Osteocyte (in vitro differentiated cells): Measurements from ENCODE around the gene ZNF526. TPM values are rescaled to one million over a fixed set of nuclear protein-coding genes. Genes with fewer than 3 reads are reported as not detected.

Source experiments
- DNase-seq: peaks from one replicate; pipeline ENCODE4 v3.0.0; 2021; ENCODE audit warnings: mixed read lengths; ENCODE audit not compliant: unreplicated experiment; ENCODE audit errors: extremely low spot score
- H3K27ac Mint-ChIP-seq: one replicate; pipeline ENCODE4 v1.8.0; 2021; ENCODE audit warnings: mild to moderate bottlenecking, mixed read lengths; ENCODE audit not compliant: unreplicated experiment
- H3K27me3 Mint-ChIP-seq: one replicate; pipeline ENCODE4 v1.8.0; 2021; ENCODE audit warnings: mixed read lengths; ENCODE audit not compliant: unreplicated experiment
- H3K36me3 Mint-ChIP-seq: one replicate; pipeline ENCODE4 v1.8.0; 2021; ENCODE audit warnings: mixed read lengths; ENCODE audit not compliant: unreplicated experiment
- H3K4me1 Mint-ChIP-seq: one replicate; pipeline ENCODE4 v1.8.0; 2021; ENCODE audit warnings: mixed read lengths; ENCODE audit not compliant: unreplicated experiment
- H3K4me3 Mint-ChIP-seq: one replicate; pipeline ENCODE4 v1.8.0; 2021; ENCODE audit warnings: mild to moderate bottlenecking, moderate library complexity, mixed read lengths; ENCODE audit not compliant: unreplicated experiment
- H3K9me3 Mint-ChIP-seq: one replicate; pipeline ENCODE4 v1.8.0; 2021; ENCODE audit warnings: mixed read lengths; ENCODE audit not compliant: unreplicated experiment
- total RNA-seq: library from RNA; stranded (reverse); gene quantifications from 2 replicates; pipeline ENCODE4 v1.2.1, GENCODE V29; 2021
- TF ChIP-seq, protein P1 (sequence below): fragments of 200-600 bp; sonication (generic); IDR thresholded peaks from 2 replicates; pipeline ENCODE4 v1.5.0; 2021; ENCODE audit warnings: antibody characterized with exemption, mild to moderate bottlenecking, moderate library complexity

ZNF526 gene
- total RNA-seq, 1 donor from 2014 or later: 9.9 TPM

DNA sequence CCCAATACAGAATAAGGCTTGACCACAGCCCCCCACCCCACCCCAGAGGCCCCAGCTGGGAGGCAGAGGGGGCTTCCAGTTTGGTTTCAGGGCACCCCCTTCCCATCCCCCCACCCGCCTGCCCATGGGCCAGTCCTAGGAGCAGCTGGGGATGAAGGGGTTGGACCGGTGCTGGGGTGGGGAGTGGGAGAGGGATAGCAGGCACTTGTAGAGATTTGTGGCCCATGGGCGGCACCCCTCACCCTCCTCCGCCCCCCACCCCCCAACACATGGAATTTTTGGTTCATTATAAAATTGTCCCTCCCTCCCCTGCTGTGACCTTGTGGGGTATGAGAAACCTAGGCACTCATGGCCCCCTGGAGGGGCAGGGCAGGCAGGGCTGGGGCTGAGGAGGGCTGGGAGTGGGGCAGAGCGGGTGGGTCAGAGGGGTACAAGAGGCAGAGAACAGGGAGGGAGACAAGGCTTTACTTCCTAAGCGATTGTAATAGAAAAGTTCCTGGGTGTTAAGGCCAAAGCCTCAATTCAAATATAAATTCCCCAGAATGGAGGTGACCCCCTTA, 27.6 kb downstream of the ZNF526 start:
- Mint-ChIP-seq H3K27me3 (no peaks in the 10 kb centered on the region), H3K4me1 (peaks cover 63% of the 10 kb centered on the region), H3K36me3 (peaks cover 2% of the 10 kb centered on the region), H3K4me3 (no peak overlapping the region), H3K27ac (no peak overlapping the region), H3K9me3 (no peaks in the 10 kb centered on the region)
- DNase-seq: no peak
- TF ChIP-seq, protein P1, sequence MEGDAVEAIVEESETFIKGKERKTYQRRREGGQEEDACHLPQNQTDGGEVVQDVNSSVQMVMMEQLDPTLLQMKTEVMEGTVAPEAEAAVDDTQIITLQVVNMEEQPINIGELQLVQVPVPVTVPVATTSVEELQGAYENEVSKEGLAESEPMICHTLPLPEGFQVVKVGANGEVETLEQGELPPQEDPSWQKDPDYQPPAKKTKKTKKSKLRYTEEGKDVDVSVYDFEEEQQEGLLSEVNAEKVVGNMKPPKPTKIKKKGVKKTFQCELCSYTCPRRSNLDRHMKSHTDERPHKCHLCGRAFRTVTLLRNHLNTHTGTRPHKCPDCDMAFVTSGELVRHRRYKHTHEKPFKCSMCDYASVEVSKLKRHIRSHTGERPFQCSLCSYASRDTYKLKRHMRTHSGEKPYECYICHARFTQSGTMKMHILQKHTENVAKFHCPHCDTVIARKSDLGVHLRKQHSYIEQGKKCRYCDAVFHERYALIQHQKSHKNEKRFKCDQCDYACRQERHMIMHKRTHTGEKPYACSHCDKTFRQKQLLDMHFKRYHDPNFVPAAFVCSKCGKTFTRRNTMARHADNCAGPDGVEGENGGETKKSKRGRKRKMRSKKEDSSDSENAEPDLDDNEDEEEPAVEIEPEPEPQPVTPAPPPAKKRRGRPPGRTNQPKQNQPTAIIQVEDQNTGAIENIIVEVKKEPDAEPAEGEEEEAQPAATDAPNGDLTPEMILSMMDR: no peak

DNA sequence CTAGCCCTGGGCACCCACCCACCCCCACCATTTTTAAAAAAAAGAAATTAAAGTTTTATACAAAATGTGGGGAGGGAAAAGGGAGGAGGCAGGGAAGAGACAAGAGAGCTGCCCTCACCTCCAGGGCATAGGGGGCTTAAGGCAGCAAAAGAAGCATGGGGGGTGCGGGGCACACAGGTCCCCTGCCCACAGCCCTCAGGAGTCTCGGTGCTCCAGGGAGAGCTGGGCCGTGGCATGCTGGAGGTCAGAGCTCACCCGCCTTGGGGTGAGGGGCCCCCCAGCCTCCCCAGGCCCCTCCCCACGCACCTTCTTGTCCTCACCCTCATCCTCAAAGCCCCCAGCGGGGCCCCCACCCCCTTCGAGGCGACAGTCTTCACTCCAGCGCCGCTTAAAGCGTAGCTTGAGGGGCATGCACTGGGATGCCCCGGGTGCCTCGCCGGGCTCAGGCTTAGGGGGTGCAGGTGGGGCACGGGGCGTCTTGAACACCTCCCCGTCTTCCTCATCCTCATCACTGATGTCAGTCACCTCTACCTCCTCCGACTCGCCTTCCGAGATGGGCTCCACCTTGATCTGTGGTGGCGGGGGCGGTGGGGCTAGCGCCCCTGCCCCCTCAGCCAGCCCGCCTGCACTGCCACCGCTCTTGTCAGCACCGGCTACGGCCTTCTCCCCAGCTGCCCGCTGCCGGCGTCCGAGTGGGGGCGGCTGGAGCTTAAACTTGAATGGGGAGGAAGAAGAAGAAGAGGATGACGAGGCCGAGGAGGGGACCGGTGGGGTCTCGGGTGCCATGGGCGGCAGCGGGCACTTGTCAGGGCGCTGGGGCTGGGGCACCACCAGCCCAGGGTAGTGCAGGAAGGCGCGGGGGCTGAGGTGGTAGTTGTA, 28.4 kb downstream of the ZNF526 start:
- Mint-ChIP-seq H3K4me1 (peaks cover 62% of the 10 kb centered on the region), H3K36me3 (peaks cover 2% of the 10 kb centered on the region), H3K4me3 (no peak overlapping the region), H3K27me3 (no peaks in the 10 kb centered on the region), H3K9me3 (no peaks in the 10 kb centered on the region), H3K27ac (peak overlapping the region; percentile 18)
- no peak for DNase-seq
- TF ChIP-seq, protein P1: no peak

GRCh38 chr19:42249149-42249750, 29.1 kb downstream of the ZNF526 start:
- H3K27ac Mint-ChIP-seq: peak overlapping the region; percentile 18
- H3K9me3 Mint-ChIP-seq: no peaks in the 10 kb centered on the region
- peaks cover 59% of the 10 kb centered on the region for H3K4me1 Mint-ChIP-seq
- DNase-seq: no peak
- TF ChIP-seq, protein P1: no peak
- peaks cover 2% of the 10 kb centered on the region for H3K36me3 Mint-ChIP-seq
- H3K4me3 Mint-ChIP-seq: no peak overlapping the region
- no peaks in the 10 kb centered on the region for H3K27me3 Mint-ChIP-seq

DNA sequence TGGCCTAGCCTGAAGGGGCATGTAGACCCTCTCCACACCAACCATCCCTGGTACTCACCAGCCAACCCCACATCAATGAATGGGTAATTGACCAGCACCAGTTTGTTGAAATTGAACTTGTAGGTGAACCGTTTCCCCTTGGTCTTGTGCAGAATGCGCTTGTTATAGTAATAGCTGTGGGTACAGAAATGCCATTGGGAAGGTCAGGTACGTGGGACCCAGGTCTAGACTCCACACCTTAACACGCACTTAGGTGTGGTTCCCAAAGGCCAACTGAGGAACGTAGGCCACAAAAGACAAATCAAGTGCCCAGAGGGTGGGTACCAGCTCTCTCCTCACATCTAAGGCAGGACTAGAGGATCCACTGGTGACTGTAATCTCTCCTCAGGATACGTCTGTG, 29.7 kb downstream of the ZNF526 start:
- Mint-ChIP-seq H3K27me3 (no peaks in the 10 kb centered on the region), H3K27ac (peak overlapping the region; percentile 47), H3K9me3 (no peaks in the 10 kb centered on the region), H3K4me1 (peaks cover 54% of the 10 kb centered on the region), H3K36me3 (peaks cover 2% of the 10 kb centered on the region), H3K4me3 (no peak overlapping the region)
- TF ChIP-seq, protein P1: no peak
- no peak for DNase-seq

DNA sequence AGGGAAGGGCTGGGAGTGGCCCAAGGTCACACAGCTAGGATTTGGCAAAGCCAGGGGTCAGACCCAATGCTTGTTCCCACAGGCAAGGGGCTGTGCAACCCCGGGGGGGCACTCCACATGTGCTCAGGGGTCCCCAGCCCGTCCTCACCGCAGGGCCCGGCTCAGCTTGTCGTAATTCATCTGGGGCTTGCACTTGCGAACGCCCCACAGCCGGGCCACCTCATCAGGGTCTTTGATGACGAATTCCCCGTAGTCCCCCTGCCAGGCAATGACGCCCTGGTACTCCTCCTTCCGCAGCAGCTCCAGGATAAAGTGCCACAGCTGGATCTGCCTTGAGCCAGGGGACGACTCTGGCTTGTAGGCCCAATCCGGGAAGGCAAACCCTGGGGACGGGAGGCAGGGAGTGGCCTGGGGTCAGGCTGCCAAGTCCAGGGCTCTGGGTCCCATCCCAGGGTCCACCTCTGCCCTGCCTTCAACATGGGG, 30.1 kb downstream of the ZNF526 start:
- Mint-ChIP-seq H3K4me3 (no peak overlapping the region), H3K27ac (peak overlapping the region; percentile 47), H3K4me1 (peaks cover 50% of the 10 kb centered on the region), H3K36me3 (peaks cover 2% of the 10 kb centered on the region), H3K9me3 (no peaks in the 10 kb centered on the region), H3K27me3 (no peaks in the 10 kb centered on the region)
- TF ChIP-seq, protein P1: no peak
- DNase-seq: no peak
